ENCODE data around the gene GP1BA. TPM values are rescaled to one million over a fixed set of nuclear protein-coding genes. Genes with fewer than 3 reads are reported as not detected.
A peak's percentile ranks its signal among the peaks of the same experiment; 100 is the strongest.

Gene GP1BA
- total RNA-seq, 2 donors from 2014 or later = not detected

DNA sequence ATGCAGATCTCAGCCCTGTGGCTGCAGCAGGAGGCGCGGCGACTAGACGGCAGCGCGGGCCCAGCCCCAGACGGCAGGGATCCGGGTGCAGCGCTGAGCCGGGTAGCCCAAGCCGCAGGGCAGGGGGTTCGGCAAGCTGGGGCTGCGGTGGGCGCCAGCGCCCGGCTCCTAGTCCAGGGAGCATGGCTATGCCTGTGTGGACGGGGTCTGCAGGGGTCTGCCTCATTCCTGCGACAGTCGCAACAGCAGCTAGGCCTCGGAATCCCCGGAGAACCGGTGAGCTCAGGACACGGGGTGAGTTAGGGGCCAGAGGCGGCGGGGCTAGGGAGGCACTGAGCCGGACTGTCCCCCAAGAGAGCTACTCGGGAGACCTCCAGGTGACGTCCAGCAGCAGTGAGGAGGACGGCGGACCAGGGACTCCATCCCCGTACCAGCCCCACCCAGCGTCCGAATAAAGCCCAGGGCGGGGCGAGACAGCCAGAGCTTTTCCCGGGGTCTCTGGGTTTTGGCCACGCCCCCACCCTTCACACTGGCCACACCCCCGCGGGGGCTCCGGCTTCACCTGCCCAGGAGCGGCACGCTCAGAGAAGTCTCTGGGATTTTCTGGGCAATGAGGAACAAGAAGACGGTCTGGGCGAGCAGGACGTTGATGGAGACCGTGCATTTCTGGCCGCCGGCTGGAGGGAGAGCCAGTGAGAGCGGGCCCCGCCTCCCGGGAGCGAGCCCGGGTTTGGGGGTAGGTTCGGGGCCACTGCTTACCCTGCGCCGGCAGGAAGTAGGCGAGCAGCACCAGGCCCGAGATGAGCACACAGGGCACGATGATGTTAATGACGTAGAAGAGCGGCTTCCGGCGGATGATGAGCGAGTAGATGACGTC lies 31.6 kb upstream of the GP1BA start:
- Histone ChIP-seq H3K4me3 (peak overlapping the region; percentile 42 to 45), H3K36me3 (peaks cover 0 to 3% of the 10 kb centered on the region in 2 donors), H3K9me3 (no peaks in the 10 kb centered on the region), H3K27me3 (replicated peaks; ENCODE audit: insufficient read depth) (no peaks in the 10 kb centered on the region), H3K4me1 (replicated peaks) (peaks cover 3% of the 10 kb centered on the region), H3K27ac (no peak overlapping the region)
- intact Hi-C loops (cut with DNase I) = no loop called here
- no peak for TF ChIP-seq POLR2AphosphoS5 (IDR thresholded peaks at IDR 0.05)
- TF ChIP-seq, protein P1, sequence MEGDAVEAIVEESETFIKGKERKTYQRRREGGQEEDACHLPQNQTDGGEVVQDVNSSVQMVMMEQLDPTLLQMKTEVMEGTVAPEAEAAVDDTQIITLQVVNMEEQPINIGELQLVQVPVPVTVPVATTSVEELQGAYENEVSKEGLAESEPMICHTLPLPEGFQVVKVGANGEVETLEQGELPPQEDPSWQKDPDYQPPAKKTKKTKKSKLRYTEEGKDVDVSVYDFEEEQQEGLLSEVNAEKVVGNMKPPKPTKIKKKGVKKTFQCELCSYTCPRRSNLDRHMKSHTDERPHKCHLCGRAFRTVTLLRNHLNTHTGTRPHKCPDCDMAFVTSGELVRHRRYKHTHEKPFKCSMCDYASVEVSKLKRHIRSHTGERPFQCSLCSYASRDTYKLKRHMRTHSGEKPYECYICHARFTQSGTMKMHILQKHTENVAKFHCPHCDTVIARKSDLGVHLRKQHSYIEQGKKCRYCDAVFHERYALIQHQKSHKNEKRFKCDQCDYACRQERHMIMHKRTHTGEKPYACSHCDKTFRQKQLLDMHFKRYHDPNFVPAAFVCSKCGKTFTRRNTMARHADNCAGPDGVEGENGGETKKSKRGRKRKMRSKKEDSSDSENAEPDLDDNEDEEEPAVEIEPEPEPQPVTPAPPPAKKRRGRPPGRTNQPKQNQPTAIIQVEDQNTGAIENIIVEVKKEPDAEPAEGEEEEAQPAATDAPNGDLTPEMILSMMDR (IDR thresholded peaks at IDR 0.05) = no peak
- TF ChIP-seq POLR2A (IDR thresholded peaks at IDR 0.05) = no peak
- WGBS = 61% methylated on average over 59 of the region's 65 CpGs
- no peak for DNase-seq (ENCODE audit: low spot score)

DNA sequence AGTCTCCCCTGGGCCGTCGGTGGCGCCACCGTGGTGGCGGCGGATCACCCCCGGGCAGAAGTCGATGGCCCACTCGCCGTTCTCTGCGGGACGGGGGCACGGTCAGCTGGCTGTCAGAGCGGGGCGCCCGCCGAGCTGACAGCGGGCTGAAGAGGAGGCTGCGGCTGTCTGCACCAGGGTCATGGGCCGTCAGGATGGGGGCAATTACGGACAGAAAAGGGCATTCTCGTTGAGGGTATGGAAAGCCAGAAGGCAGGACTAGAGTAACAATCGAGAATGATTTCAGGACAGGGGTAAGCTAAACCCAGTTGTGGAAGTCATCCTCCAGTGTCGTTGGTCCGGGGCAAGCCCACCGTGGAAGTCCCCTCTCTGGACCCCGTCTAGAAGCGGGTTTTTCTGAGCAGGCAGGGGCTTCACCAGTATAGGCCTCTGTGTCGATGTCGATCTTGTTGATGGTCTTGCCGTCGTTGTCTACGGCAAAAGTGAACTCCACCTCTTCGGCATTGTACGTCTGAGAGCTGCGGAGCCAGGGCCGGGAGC lies 30.9 kb upstream of the GP1BA start:
- no peak for DNase-seq (ENCODE audit: low spot score)
- peaks cover 3% of the 10 kb centered on the region for H3K4me1 ChIP-seq (replicated peaks)
- no peaks in the 10 kb centered on the region for H3K9me3 ChIP-seq
- H3K27me3 ChIP-seq (replicated peaks; ENCODE audit: insufficient read depth) = no peaks in the 10 kb centered on the region
- no peaks in the 10 kb centered on the region for H3K36me3 ChIP-seq
- intact Hi-C loops (cut with DNase I) = no loop called here
- 81% methylated on average over 37 of the region's 37 CpGs for WGBS
- no peak overlapping the region for H3K4me3 ChIP-seq
- no peak overlapping the region for H3K27ac ChIP-seq
- TF ChIP-seq POLR2AphosphoS5 (IDR thresholded peaks at IDR 0.05) (no peak), POLR2A (IDR thresholded peaks at IDR 0.05) (no peak)
- TF ChIP-seq, protein P1 (IDR thresholded peaks at IDR 0.05) = no peak

DNA sequence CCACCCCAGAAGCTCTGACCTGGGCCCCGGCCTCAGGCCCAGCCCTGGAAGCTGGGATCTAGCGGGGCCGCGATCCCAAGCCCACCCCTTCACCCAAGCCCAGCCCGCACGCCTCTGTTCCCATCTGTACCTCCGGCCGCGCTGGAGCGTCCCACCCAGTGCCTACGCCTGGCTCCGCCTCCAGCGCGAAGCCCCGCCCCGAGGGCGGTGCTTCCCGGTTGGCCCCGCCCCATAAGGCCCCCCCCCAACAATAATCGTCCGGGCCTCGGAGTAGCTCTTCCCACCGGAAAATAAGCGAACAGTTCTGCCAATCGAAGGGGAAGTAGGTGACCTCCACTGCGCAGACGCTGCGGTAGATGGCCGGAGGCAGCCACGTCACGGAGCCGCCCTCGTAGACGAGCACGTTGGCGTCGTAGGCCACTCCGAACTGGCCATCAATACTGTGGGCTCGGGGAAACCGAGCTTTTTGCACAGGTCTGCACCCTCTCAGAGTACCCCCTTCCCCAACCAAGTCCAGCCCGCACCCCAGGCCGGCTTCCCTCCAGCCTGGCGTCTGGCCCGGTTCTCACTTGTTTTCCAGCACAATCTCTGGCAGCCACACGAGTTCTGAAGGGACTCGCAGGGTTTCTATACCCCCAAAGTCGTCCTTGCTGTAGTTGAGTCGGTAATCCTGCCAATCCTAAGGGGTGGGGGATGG lies 30.3 kb upstream of the GP1BA start:
- Histone ChIP-seq H3K36me3 (no peaks in the 10 kb centered on the region), H3K4me3 (no peak overlapping the region), H3K27ac (no peak overlapping the region), H3K4me1 (replicated peaks) (peaks cover 3% of the 10 kb centered on the region), H3K9me3 (no peaks in the 10 kb centered on the region), H3K27me3 (replicated peaks; ENCODE audit: insufficient read depth) (no peaks in the 10 kb centered on the region)
- no peak for TF ChIP-seq POLR2A (IDR thresholded peaks at IDR 0.05)
- TF ChIP-seq POLR2AphosphoS5 (IDR thresholded peaks at IDR 0.05) = no peak
- TF ChIP-seq, protein P1 (IDR thresholded peaks at IDR 0.05) = no peak
- DNase-seq (ENCODE audit: low spot score) = no peak
- intact Hi-C loops (cut with DNase I) = no loop called here
- WGBS = 68% methylated on average over 48 of the region's 48 CpGs

DNA sequence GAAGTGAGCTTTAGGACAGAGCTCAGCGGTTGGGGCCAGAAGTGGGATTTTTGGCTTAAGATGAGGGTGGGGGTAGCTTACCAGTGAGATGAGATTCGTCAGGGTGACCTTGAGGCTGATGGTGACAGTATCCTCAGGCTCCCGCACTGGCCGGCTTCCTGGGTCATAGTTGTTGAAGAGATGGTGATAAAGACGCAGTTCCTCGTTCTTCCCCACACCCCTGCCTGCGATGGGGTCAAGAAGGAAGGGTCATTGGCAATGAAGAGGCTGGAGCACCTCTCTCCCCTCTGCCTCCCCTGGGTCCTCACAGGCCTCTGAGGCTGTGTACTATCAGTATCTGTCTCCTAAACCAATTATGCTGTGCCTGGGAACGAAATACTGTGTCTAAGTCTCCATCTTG lies 29.5 kb upstream of the GP1BA start:
- Histone ChIP-seq H3K4me3 (no peak overlapping the region), H3K27ac (no peak overlapping the region), H3K9me3 (no peaks in the 10 kb centered on the region), H3K27me3 (replicated peaks; ENCODE audit: insufficient read depth) (no peaks in the 10 kb centered on the region), H3K4me1 (replicated peaks) (peaks cover 3% of the 10 kb centered on the region), H3K36me3 (no peaks in the 10 kb centered on the region)
- intact Hi-C loops (cut with DNase I) = no loop called here
- TF ChIP-seq POLR2A (IDR thresholded peaks at IDR 0.05) (no peak), POLR2AphosphoS5 (IDR thresholded peaks at IDR 0.05) (no peak)
- TF ChIP-seq, protein P1 (IDR thresholded peaks at IDR 0.05) = no peak
- 77% methylated on average over 8 of the region's 8 CpGs for WGBS
- no peak for DNase-seq (ENCODE audit: low spot score)

Measured in prostate gland (tissue), 2 donors.